OCI-LY1 (cell line): ENCODE results near the gene TESPA1.

Experiments used
- CTCF ChIP-seq: fragments of 200-600 bp; sonication (generic), shearing (Covaris generic); IDR thresholded peaks from 2 replicates; pipeline ENCODE4 v1.5.1; 2017; ENCODE audit warnings: mild to moderate bottlenecking, antibody characterized with exemption, low read length, moderate library complexity, mixed read lengths
- EZH2 ChIP-seq: fragments of 200-600 bp; sonication (generic), shearing (Covaris generic); IDR thresholded peaks from 2 replicates; pipeline ENCODE4 v1.8.0; 2017; ENCODE audit warnings: borderline replicate concordance, mixed run types, mild to moderate bottlenecking, antibody characterized with exemption, low read length, moderate library complexity, mixed read lengths

- peak; percentile 69 for TF ChIP-seq CTCF
- TF ChIP-seq EZH2: no peak
These were observed 26.4 kb downstream of the TESPA1 start for GRCh38 chr12:54958048-54958658.
